H9 (cell line): ENCODE measurements around the gene SYDE2. TPM values are rescaled to one million over a fixed set of nuclear protein-coding genes. Genes with fewer than 3 reads are reported as not detected.
A peak's percentile ranks its signal among the peaks of the same experiment; 100 is the strongest.

Source experiments
- DNase-seq: peaks from one replicate; pipeline ENCODE4 v3.0.0-alpha.2; 2017
- H2AFZ ChIP-seq: one replicate; pipeline ENCODE4 v1.6.1; 2013; ENCODE audit warnings: mild to moderate bottlenecking, low read length, control low read depth, moderate library complexity
- H2AK5ac ChIP-seq: 2 replicates; pipeline ENCODE4 v1.6.1; 2013; ENCODE audit warnings: low read length, control low read depth, mixed read lengths; ENCODE audit not compliant: insufficient read length
- H2BK120ac ChIP-seq: one replicate; pipeline ENCODE4 v1.6.1; 2013; ENCODE audit warnings: low read depth, mild to moderate bottlenecking, low read length, control low read depth, inconsistent platforms; ENCODE audit not compliant: poor library complexity, severe bottlenecking
- H2BK12ac ChIP-seq: 2 replicates; pipeline ENCODE4 v1.6.1; 2013; ENCODE audit warnings: low read length, control low read depth, mixed read lengths, low read depth; ENCODE audit not compliant: insufficient read length
- H2BK15ac ChIP-seq: 2 replicates; pipeline ENCODE4 v1.6.1; 2013; ENCODE audit warnings: low read depth, low read length, control low read depth
- H2BK20ac ChIP-seq: one replicate; pipeline ENCODE4 v1.6.1; 2013; ENCODE audit warnings: low read depth, mild to moderate bottlenecking, low read length, control low read depth, inconsistent platforms; ENCODE audit not compliant: poor library complexity, severe bottlenecking
- H2BK5ac ChIP-seq: 2 replicates; pipeline ENCODE4 v1.6.1; 2013; ENCODE audit warnings: low read length, control low read depth, mixed read lengths; ENCODE audit not compliant: insufficient read length
- H3K14ac ChIP-seq: 2 replicates; pipeline ENCODE4 v1.6.1; 2013; ENCODE audit warnings: low read length, control low read depth; ENCODE audit not compliant: insufficient read depth
- H3K18ac ChIP-seq: 2 replicates; pipeline ENCODE4 v1.6.1; 2013; ENCODE audit warnings: low read depth, mild to moderate bottlenecking, mixed read lengths, low read length, control low read depth; ENCODE audit not compliant: insufficient read length
- H3K23ac ChIP-seq: 2 replicates; pipeline ENCODE4 v1.6.1; 2013; ENCODE audit warnings: low read length, control low read depth, mixed read lengths, low read depth; ENCODE audit not compliant: insufficient read length
- H3K23me2 ChIP-seq: 2 replicates; pipeline ENCODE4 v1.6.1; 2013; ENCODE audit warnings: low read depth, mild to moderate bottlenecking, mixed read lengths, low read length, control low read depth; ENCODE audit not compliant: insufficient read length, poor library complexity, severe bottlenecking
- H3K27ac ChIP-seq: 2 replicates; pipeline ENCODE4 v1.5.1; 2013; ENCODE audit warnings: low read length, control low read depth, mixed read lengths, low read depth; ENCODE audit not compliant: insufficient read length
- H3K27me3 ChIP-seq: 2 replicates; pipeline ENCODE4 v1.6.1; 2013; ENCODE audit warnings: low read length, control low read depth, inconsistent platforms; ENCODE audit not compliant: insufficient read depth
- H3K4ac ChIP-seq: 2 replicates; pipeline ENCODE4 v1.6.1; 2013; ENCODE audit warnings: low read depth, mild to moderate bottlenecking, control low read depth, inconsistent platforms, low read length, moderate library complexity
- H3K4me1 ChIP-seq: 2 replicates; pipeline ENCODE4 v1.6.1; 2013; ENCODE audit warnings: low read length, control low read depth, inconsistent platforms; ENCODE audit not compliant: insufficient read depth
- H3K4me2 ChIP-seq: 2 replicates; pipeline ENCODE4 v1.6.1; 2013; ENCODE audit warnings: low read length, control low read depth, mixed read lengths; ENCODE audit not compliant: insufficient read length, insufficient read depth
- H3K56ac ChIP-seq: 2 replicates; pipeline ENCODE4 v1.6.1; 2013; ENCODE audit warnings: low read depth, mild to moderate bottlenecking, mixed read lengths, low read length, control low read depth; ENCODE audit not compliant: insufficient read length
- H3K79me1 ChIP-seq: 2 replicates; pipeline ENCODE4 v1.6.1; 2013; ENCODE audit warnings: low read depth, mild to moderate bottlenecking, moderate library complexity, low read length, control low read depth, inconsistent platforms; ENCODE audit not compliant: insufficient read depth, poor library complexity, severe bottlenecking
- H3K79me2 ChIP-seq: 2 replicates; pipeline ENCODE4 v1.6.1; 2013; ENCODE audit warnings: low read length, control low read depth, inconsistent platforms; ENCODE audit not compliant: insufficient read depth
- H3K9ac ChIP-seq: 2 replicates; pipeline ENCODE4 v1.6.1; 2013; ENCODE audit warnings: low read length, control low read depth, mixed read lengths; ENCODE audit not compliant: insufficient read length; ENCODE audit errors: extremely low read depth
- H3K9me3 ChIP-seq: one replicate; pipeline ENCODE4 v1.6.1; 2013; ENCODE audit warnings: low read depth, low read length, inconsistent platforms; ENCODE audit not compliant: control insufficient read depth
- H3T11ph ChIP-seq: one replicate; pipeline ENCODE4 v1.6.1; 2013; ENCODE audit warnings: mild to moderate bottlenecking, low read length, control low read depth, inconsistent platforms
- H4K20me1 ChIP-seq: one replicate; pipeline ENCODE4 v1.6.1; 2013; ENCODE audit not compliant: control insufficient read depth, insufficient read length, insufficient read depth
- H4K5ac ChIP-seq: 2 replicates; pipeline ENCODE4 v1.6.1; 2013; ENCODE audit warnings: low read depth, mild to moderate bottlenecking, mixed read lengths, low read length, control low read depth; ENCODE audit not compliant: insufficient read length
- H4K8ac ChIP-seq: replicated peaks from 2 replicates; pipeline ENCODE4 v1.6.1; 2013; ENCODE audit warnings: low read length, control low read depth, mixed read lengths, low read depth; ENCODE audit not compliant: insufficient read length
- H4K91ac ChIP-seq: 2 replicates; pipeline ENCODE4 v1.6.1; 2013; ENCODE audit warnings: low read depth, mild to moderate bottlenecking, moderate library complexity, mixed read lengths, low read length, control low read depth; ENCODE audit not compliant: insufficient read length
- H3K27ac Mint-ChIP-seq, 3 experiments: 2 replicates in 2 of 3; 3 replicates in 1 of 3; pipeline ENCODE4 v1.8.0; 2020 to 2021; ENCODE audit warnings: mixed read lengths in 3 of 3, mild to moderate bottlenecking in 1 of 3, moderate library complexity in 1 of 3
- H3K27me3 Mint-ChIP-seq: 2 replicates; pipeline ENCODE4 v1.8.0; 2021; ENCODE audit warnings: low read depth, mild to moderate bottlenecking, moderate library complexity, mixed read lengths
- H3K36me3 Mint-ChIP-seq, 3 experiments: 2 replicates in 2 of 3; 3 replicates in 1 of 3; pipeline ENCODE4 v1.8.0; 2020 to 2021; ENCODE audit warnings: low read depth in 3 of 3, mixed read lengths in 3 of 3; ENCODE audit not compliant: insufficient read depth in 1 of 3
- H3K4me1 Mint-ChIP-seq, 2 experiments: 2 replicates each; pipeline ENCODE4 v1.8.0; 2020; ENCODE audit warnings: mixed read lengths in 2 of 2
- H3K4me3 Mint-ChIP-seq, 2 experiments: 2 replicates in 1 of 2; 3 replicates in 1 of 2; pipeline ENCODE4 v1.8.0; 2020 to 2021; ENCODE audit warnings: mild to moderate bottlenecking in 2 of 2, mixed read lengths in 2 of 2, moderate library complexity in 1 of 2
- H3K9me3 Mint-ChIP-seq, 2 experiments: 2 replicates in 1 of 2; 3 replicates in 1 of 2; pipeline ENCODE4 v1.8.0; 2020; ENCODE audit warnings: mild to moderate bottlenecking in 2 of 2, mixed read lengths in 2 of 2, moderate library complexity in 1 of 2
- WGBS: extraction: QIAGEN DNeasy Blood & Tissue Kit; methylation state at CpG from one replicate; pipeline ENCODE4 v1.1.7; 2013; ENCODE audit warnings: missing lambda C conversion rate, low lambda C conversion rate, mixed read lengths; ENCODE audit not compliant: insufficient read length; ENCODE audit errors: extremely low coverage; 5-methylcytosine and 5-hydroxymethylcytosine counted together
- total RNA-seq: library from RNA; stranded (reverse); gene quantifications from 2 replicates; pipeline ENCODE4 v1.2.1, GENCODE V29; 2021
- TF ChIP-seq, protein P1 (sequence below): fragments of 200-600 bp; sonication (generic); conservative IDR thresholded peaks from 3 replicates; pipeline ENCODE4 v1.8.0; 2021; ENCODE audit warnings: antibody characterized with exemption, mild to moderate bottlenecking

SYDE2 gene
- total RNA-seq, 1 experiment from 2014 or later = 12.4 TPM

- H3K27me3 ChIP-seq = no peaks in the 10 kb centered on the region
- H3K4me3 Mint-ChIP-seq = peak overlapping the region; percentile 88 to 93
- no peaks in the 10 kb centered on the region for H3K9me3 Mint-ChIP-seq
- no peak overlapping the region for H4K8ac ChIP-seq
- no peaks in the 10 kb centered on the region for H4K20me1 ChIP-seq
- peaks cover 5% of the 10 kb centered on the region for H3K23me2 ChIP-seq
- no peak overlapping the region for H3K23ac ChIP-seq
- no peak overlapping the region for H3K4ac ChIP-seq
- peak overlapping the region; percentile 94 for H3K18ac ChIP-seq
- no peak overlapping the region for H2BK5ac ChIP-seq
- WGBS = no CpG with 5 or more reads among the region's 14 CpGs
- no peak overlapping the region for H2BK120ac ChIP-seq
- H3K56ac ChIP-seq = no peak overlapping the region
- peak overlapping the region; percentile 96 to 99 (median 98) for H3K27ac Mint-ChIP-seq
- no peaks in the 10 kb centered on the region for H3K9me3 ChIP-seq
- peaks cover 45 to 48% of the 10 kb centered on the region in 2 experiments for H3K4me1 Mint-ChIP-seq
- H3K36me3 Mint-ChIP-seq = peaks cover 0 to 4% (median 2%) of the 10 kb centered on the region in 3 experiments; a peak in 3 of 7 replicates
- peak overlapping the region; percentile 92; the same call in 1 of the 2 replicates for H3K14ac ChIP-seq
- H3K27ac ChIP-seq = peak overlapping the region; percentile 59
- H3K4me2 ChIP-seq = peak overlapping the region; percentile 97
- TF ChIP-seq, protein P1, sequence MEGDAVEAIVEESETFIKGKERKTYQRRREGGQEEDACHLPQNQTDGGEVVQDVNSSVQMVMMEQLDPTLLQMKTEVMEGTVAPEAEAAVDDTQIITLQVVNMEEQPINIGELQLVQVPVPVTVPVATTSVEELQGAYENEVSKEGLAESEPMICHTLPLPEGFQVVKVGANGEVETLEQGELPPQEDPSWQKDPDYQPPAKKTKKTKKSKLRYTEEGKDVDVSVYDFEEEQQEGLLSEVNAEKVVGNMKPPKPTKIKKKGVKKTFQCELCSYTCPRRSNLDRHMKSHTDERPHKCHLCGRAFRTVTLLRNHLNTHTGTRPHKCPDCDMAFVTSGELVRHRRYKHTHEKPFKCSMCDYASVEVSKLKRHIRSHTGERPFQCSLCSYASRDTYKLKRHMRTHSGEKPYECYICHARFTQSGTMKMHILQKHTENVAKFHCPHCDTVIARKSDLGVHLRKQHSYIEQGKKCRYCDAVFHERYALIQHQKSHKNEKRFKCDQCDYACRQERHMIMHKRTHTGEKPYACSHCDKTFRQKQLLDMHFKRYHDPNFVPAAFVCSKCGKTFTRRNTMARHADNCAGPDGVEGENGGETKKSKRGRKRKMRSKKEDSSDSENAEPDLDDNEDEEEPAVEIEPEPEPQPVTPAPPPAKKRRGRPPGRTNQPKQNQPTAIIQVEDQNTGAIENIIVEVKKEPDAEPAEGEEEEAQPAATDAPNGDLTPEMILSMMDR = no peak
- H3K79me2 ChIP-seq = peaks cover 3% of the 10 kb centered on the region; the same call in 1 of the 2 replicates
- no peak overlapping the region for H4K91ac ChIP-seq
- no peak overlapping the region for H2BK20ac ChIP-seq
- peak overlapping the region; percentile 39 for H4K5ac ChIP-seq
- no peaks in the 10 kb centered on the region for H3K4me1 ChIP-seq
- no peaks in the 10 kb centered on the region for H3K27me3 Mint-ChIP-seq
- DNase-seq = no peak
- no peak overlapping the region for H3T11ph ChIP-seq
- H3K9ac ChIP-seq = peak overlapping the region; percentile 82
- no peak overlapping the region for H2AFZ ChIP-seq
- no peaks in the 10 kb centered on the region for H3K79me1 ChIP-seq
- no peak overlapping the region for H2BK15ac ChIP-seq
- H2AK5ac ChIP-seq = no peak overlapping the region
- H2BK12ac ChIP-seq = no peak overlapping the region
Measured at GRCh38 chr1:85202092-85202863, 1.5 kb upstream of the SYDE2 start.
